ENCODE results near the gene ELL3. TPM values are rescaled to one million over a fixed set of nuclear protein-coding genes. Genes with fewer than 3 reads are reported as not detected.

ELL3 gene
- total RNA-seq, 2 donors from 2014 or later, result 23.3 to 34.9 TPM

GRCh38 chr15:43771816-43772215 is 5.0 kb downstream of the ELL3 start:
- Histone ChIP-seq H3K9me3 (no peaks in the 10 kb centered on the region), H3K4me3 (no peak overlapping the region), H3K4me1 (no peaks in the 10 kb centered on the region), H3K9ac (ENCODE audit: low read depth in 2 of 2, low read length in 2 of 2) (no peak overlapping the region), H3K27me3 (no peaks in the 10 kb centered on the region), H3K27ac (peak overlapping the region; percentile 29), H3K36me3 (peaks cover 18% of the 10 kb centered on the region)
- no peak for TF ChIP-seq CTCF (IDR thresholded peaks at IDR 0.05)
- DNase-seq, result peak; percentile 39
- intact Hi-C loops (cut with DNase I), result no loop called here

GRCh38 chr15:43769584-43770228 is 7.1 kb downstream of the ELL3 start:
- peaks cover 23% of the 10 kb centered on the region for H3K36me3 ChIP-seq
- H3K4me3 ChIP-seq, result no peak overlapping the region
- H3K9me3 ChIP-seq, result no peaks in the 10 kb centered on the region
- TF ChIP-seq CTCF (IDR thresholded peaks at IDR 0.05), result peak; percentile 75
- H3K27me3 ChIP-seq, result no peaks in the 10 kb centered on the region
- intact Hi-C loops (cut with DNase I), result no loop called here
- H3K9ac ChIP-seq (ENCODE audit: low read depth in 2 of 2, low read length in 2 of 2), result no peak overlapping the region
- no peak overlapping the region for H3K27ac ChIP-seq
- no peaks in the 10 kb centered on the region for H3K4me1 ChIP-seq
- peak; percentile 63 for DNase-seq

GRCh38 chr15:43763819-43764446 is 12.8 kb downstream of the ELL3 start:
- H3K27ac ChIP-seq, result no peak overlapping the region
- no peaks in the 10 kb centered on the region for H3K4me1 ChIP-seq
- H3K9me3 ChIP-seq, result no peaks in the 10 kb centered on the region
- H3K9ac ChIP-seq (ENCODE audit: low read depth in 2 of 2, low read length in 2 of 2), result no peak overlapping the region
- peaks cover 20% of the 10 kb centered on the region for H3K36me3 ChIP-seq
- TF ChIP-seq CTCF (IDR thresholded peaks at IDR 0.05), result no peak
- no peak for DNase-seq
- no peaks in the 10 kb centered on the region for H3K27me3 ChIP-seq
- no peak overlapping the region for H3K4me3 ChIP-seq
- intact Hi-C loops (cut with DNase I), result no loop called here

- Histone ChIP-seq H3K4me1 (no peaks in the 10 kb centered on the region), H3K27me3 (no peaks in the 10 kb centered on the region), H3K9ac (ENCODE audit: low read depth in 2 of 2, low read length in 2 of 2) (no peak overlapping the region), H3K4me3 (no peak overlapping the region), H3K36me3 (peaks cover 17% of the 10 kb centered on the region), H3K27ac (no peak overlapping the region), H3K9me3 (no peaks in the 10 kb centered on the region)
- no peak for TF ChIP-seq CTCF (IDR thresholded peaks at IDR 0.05)
- intact Hi-C loops (cut with DNase I), result no loop called here
- DNase-seq, result no peak
Observed at GRCh38 chr15:43762824-43763223, 13.9 kb downstream of the ELL3 start.

- Histone ChIP-seq H3K36me3 (peaks cover 11% of the 10 kb centered on the region), H3K9me3 (no peaks in the 10 kb centered on the region), H3K9ac (ENCODE audit: low read depth in 2 of 2, low read length in 2 of 2) (no peak overlapping the region), H3K4me1 (peaks cover 7% of the 10 kb centered on the region), H3K27ac (no peak overlapping the region), H3K27me3 (no peaks in the 10 kb centered on the region), H3K4me3 (no peak overlapping the region)
- DNase-seq, result no peak
- intact Hi-C loops (cut with DNase I), result no loop called here
- TF ChIP-seq CTCF (IDR thresholded peaks at IDR 0.05), result no peak
Observed at GRCh38 chr15:43751885-43752284, 24.9 kb downstream of the ELL3 start.
